GM23338 (cell line): Measurements from ENCODE around the gene LMX1B. TPM values are rescaled to one million over a fixed set of nuclear protein-coding genes. Genes with fewer than 3 reads are reported as not detected.

Experiments
- ATAC-seq: fragments of 200-7000 bp; cut with Tn5 transposase; 3 replicates; pipeline ENCODE4 v1.9.1; 2020
- DNase-seq: peaks from one replicate; pipeline ENCODE4 v3.0.0-alpha.2; 2015; ENCODE audit warnings: low spot score
- H2AFZ ChIP-seq: fragments of 200-600 bp; sonication (generic); 2 replicates; pipeline ENCODE4 v1.8.0; 2016; ENCODE audit warnings: antibody characterized with exemption, mild to moderate bottlenecking, moderate library complexity
- H3F3A ChIP-seq: fragments of 200-600 bp; sonication (generic); replicated peaks from 2 replicates; pipeline ENCODE4 v1.8.0; 2017; ENCODE audit warnings: antibody characterized with exemption, mixed run types, low read depth
- H3K27ac ChIP-seq: fragments of 200-600 bp; sonication (generic); 2 replicates; pipeline ENCODE4 v1.6.1; 2016; ENCODE audit warnings: low read depth
- H3K27me3 ChIP-seq: fragments of 200-600 bp; sonication (generic); 2 replicates; pipeline ENCODE4 v1.8.0; 2016; ENCODE audit warnings: mild to moderate bottlenecking, mixed run types, moderate library complexity; ENCODE audit not compliant: insufficient read depth
- H3K36me3 ChIP-seq: fragments of 200-600 bp; sonication (generic); 2 replicates; pipeline ENCODE4 v1.8.0; 2016; ENCODE audit warnings: mild to moderate bottlenecking; ENCODE audit not compliant: insufficient read depth
- H3K4me1 ChIP-seq: fragments of 200-600 bp; sonication (generic); 2 replicates; pipeline ENCODE4 v1.8.0; 2016; ENCODE audit warnings: mild to moderate bottlenecking, moderate library complexity; ENCODE audit not compliant: insufficient read depth
- H3K4me2 ChIP-seq: fragments of 200-600 bp; sonication (generic); 2 replicates; pipeline ENCODE4 v1.7.1; 2017; ENCODE audit warnings: mixed run types
- H3K4me3 ChIP-seq: fragments of 200-600 bp; sonication (generic); 2 replicates; pipeline ENCODE4 v1.6.1; 2016; ENCODE audit warnings: mixed run types
- H3K79me2 ChIP-seq: fragments of 200-600 bp; sonication (generic); replicated peaks from 2 replicates; pipeline ENCODE4 v1.8.0; 2017; ENCODE audit warnings: mild to moderate bottlenecking; ENCODE audit not compliant: insufficient read depth
- H3K9me2 ChIP-seq: fragments of 200-600 bp; sonication (generic); 2 replicates; pipeline ENCODE4 v1.8.0; 2017; ENCODE audit not compliant: insufficient read depth
- H4K20me1 ChIP-seq: fragments of 200-600 bp; sonication (generic); replicated peaks from 2 replicates; pipeline ENCODE4 v1.8.0; 2017; ENCODE audit warnings: mild to moderate bottlenecking; ENCODE audit not compliant: insufficient read depth
- H3K27ac Mint-ChIP-seq: 2 replicates; pipeline ENCODE4 v1.8.0; 2020; ENCODE audit warnings: inconsistent platforms, mild to moderate bottlenecking, moderate library complexity, mixed read lengths
- H3K27me3 Mint-ChIP-seq: 3 replicates; pipeline ENCODE4 v1.8.0; 2022; ENCODE audit warnings: low read depth, mild to moderate bottlenecking, moderate library complexity, mixed read lengths, inconsistent platforms; ENCODE audit not compliant: insufficient read depth, poor library complexity
- H3K36me3 Mint-ChIP-seq: 3 replicates; pipeline ENCODE4 v1.8.0; 2021; ENCODE audit warnings: low read depth, mild to moderate bottlenecking, inconsistent platforms, moderate library complexity, mixed read lengths
- H3K4me1 Mint-ChIP-seq: 3 replicates; pipeline ENCODE4 v1.8.0; 2020; ENCODE audit warnings: mild to moderate bottlenecking, inconsistent platforms, mixed read lengths
- H3K4me3 Mint-ChIP-seq: 3 replicates; pipeline ENCODE4 v1.8.0; 2021; ENCODE audit warnings: moderate library complexity, mild to moderate bottlenecking, inconsistent platforms, mixed read lengths
- H3K9me3 Mint-ChIP-seq: 3 replicates; pipeline ENCODE4 v1.8.0; 2020; ENCODE audit warnings: moderate library complexity, mild to moderate bottlenecking, inconsistent platforms, mixed read lengths
- CREB1 ChIP-seq: fragments of 250-450 bp; sonication (Bioruptor Pico); IDR thresholded peaks from 2 replicates; pipeline ENCODE4 v1.5.0; 2020; ENCODE audit warnings: low read depth, mild to moderate bottlenecking, moderate library complexity
- POLR2AphosphoS5 ChIP-seq: IDR thresholded peaks from 2 replicates; pipeline ENCODE4 v1.6.1; 2016; ENCODE audit warnings: antibody characterized with exemption, low read depth
- polyA plus RNA-seq: library from polyadenylated mRNA; unstranded; fragments of >200 nt; fragmentation: Nextera tagmentation; extraction: Ambion mirVana; gene quantifications from 2 replicates; pipeline ENCODE4 v1.2.1, GENCODE V29; 2016
- total RNA-seq: library from RNA; depleted of rRNA; stranded (reverse); fragments of >200 nt; shearing (Covaris generic); gene quantifications from 2 replicates; pipeline ENCODE4 v1.2.3, GENCODE V29; 2014
- TF ChIP-seq, protein P1 (sequence below): fragments of 250-450 bp; sonication (Bioruptor Pico); IDR thresholded peaks from 2 replicates; pipeline ENCODE4 v1.5.0; 2020; ENCODE audit warnings: mild to moderate bottlenecking, moderate library complexity
- TF ChIP-seq, protein P2 (sequence below): IDR thresholded peaks from 2 replicates; pipeline ENCODE4 v1.6.1; 2016; ENCODE audit warnings: antibody characterized with exemption

The LMX1B gene
- total and polyA plus RNA-seq, 2 experiments from 2014 or later, result 0.08 to 0.21 TPM

DNA sequence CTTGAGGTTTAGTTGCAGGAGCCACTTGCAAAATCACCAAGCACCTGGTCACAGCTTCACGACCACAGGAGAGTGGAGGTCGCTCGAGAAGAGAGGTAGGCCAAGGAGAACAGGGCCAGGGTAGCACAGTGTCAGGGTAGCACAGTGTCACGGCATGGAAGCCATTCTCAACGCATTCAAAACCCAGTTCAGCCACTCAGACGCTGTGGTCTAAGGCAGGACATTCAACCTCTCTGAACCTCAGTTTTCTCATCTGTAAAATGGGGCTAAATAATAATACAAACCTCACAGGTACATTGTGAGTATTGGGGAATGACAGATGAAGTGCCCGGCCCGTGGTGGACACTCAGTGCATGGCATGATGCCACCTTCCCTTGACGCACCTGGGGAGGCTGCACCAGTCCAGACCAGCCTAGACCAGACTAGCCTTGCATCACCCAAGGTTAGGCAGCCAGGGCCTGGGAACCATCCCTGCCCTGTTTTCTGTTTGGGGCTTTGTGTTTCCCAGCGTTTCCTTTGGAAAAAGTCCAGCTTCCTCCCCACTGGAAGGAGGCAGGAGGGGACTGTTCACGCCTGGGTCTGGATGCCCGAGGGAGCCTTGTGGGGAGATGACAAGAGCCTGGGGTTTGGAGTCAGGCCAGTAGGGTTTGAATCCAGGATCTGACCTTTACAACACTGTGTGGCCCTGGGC is 7.8 kb upstream of the LMX1B start:
- Histone ChIP-seq H3K4me1 (peaks cover 4% of the 10 kb centered on the region; the same call in 1 of the 2 replicates), H4K20me1 (no peaks in the 10 kb centered on the region), H2AFZ (no peak overlapping the region), H3K4me2 (no peak overlapping the region), H3K27ac (no peak overlapping the region), H3K4me3 (no peak overlapping the region), H3K27me3 (peaks cover 47% of the 10 kb centered on the region), H3K9me2 (no peaks in the 10 kb centered on the region), H3K79me2 (no peaks in the 10 kb centered on the region), H3F3A (0 out of 2 replicates have a peak, but pooled peaks cover 2% of the 10 kb centered on the region), H3K36me3 (no peaks in the 10 kb centered on the region)
- ATAC-seq (no peak), DNase-seq (no peak)
- Mint-ChIP-seq H3K4me3 (no peak overlapping the region), H3K27ac (no peak overlapping the region), H3K27me3 (peaks cover 50% of the 10 kb centered on the region), H3K4me1 (peaks cover 11% of the 10 kb centered on the region), H3K9me3 (no peaks in the 10 kb centered on the region), H3K36me3 (no peaks in the 10 kb centered on the region)
- TF ChIP-seq, protein P1, sequence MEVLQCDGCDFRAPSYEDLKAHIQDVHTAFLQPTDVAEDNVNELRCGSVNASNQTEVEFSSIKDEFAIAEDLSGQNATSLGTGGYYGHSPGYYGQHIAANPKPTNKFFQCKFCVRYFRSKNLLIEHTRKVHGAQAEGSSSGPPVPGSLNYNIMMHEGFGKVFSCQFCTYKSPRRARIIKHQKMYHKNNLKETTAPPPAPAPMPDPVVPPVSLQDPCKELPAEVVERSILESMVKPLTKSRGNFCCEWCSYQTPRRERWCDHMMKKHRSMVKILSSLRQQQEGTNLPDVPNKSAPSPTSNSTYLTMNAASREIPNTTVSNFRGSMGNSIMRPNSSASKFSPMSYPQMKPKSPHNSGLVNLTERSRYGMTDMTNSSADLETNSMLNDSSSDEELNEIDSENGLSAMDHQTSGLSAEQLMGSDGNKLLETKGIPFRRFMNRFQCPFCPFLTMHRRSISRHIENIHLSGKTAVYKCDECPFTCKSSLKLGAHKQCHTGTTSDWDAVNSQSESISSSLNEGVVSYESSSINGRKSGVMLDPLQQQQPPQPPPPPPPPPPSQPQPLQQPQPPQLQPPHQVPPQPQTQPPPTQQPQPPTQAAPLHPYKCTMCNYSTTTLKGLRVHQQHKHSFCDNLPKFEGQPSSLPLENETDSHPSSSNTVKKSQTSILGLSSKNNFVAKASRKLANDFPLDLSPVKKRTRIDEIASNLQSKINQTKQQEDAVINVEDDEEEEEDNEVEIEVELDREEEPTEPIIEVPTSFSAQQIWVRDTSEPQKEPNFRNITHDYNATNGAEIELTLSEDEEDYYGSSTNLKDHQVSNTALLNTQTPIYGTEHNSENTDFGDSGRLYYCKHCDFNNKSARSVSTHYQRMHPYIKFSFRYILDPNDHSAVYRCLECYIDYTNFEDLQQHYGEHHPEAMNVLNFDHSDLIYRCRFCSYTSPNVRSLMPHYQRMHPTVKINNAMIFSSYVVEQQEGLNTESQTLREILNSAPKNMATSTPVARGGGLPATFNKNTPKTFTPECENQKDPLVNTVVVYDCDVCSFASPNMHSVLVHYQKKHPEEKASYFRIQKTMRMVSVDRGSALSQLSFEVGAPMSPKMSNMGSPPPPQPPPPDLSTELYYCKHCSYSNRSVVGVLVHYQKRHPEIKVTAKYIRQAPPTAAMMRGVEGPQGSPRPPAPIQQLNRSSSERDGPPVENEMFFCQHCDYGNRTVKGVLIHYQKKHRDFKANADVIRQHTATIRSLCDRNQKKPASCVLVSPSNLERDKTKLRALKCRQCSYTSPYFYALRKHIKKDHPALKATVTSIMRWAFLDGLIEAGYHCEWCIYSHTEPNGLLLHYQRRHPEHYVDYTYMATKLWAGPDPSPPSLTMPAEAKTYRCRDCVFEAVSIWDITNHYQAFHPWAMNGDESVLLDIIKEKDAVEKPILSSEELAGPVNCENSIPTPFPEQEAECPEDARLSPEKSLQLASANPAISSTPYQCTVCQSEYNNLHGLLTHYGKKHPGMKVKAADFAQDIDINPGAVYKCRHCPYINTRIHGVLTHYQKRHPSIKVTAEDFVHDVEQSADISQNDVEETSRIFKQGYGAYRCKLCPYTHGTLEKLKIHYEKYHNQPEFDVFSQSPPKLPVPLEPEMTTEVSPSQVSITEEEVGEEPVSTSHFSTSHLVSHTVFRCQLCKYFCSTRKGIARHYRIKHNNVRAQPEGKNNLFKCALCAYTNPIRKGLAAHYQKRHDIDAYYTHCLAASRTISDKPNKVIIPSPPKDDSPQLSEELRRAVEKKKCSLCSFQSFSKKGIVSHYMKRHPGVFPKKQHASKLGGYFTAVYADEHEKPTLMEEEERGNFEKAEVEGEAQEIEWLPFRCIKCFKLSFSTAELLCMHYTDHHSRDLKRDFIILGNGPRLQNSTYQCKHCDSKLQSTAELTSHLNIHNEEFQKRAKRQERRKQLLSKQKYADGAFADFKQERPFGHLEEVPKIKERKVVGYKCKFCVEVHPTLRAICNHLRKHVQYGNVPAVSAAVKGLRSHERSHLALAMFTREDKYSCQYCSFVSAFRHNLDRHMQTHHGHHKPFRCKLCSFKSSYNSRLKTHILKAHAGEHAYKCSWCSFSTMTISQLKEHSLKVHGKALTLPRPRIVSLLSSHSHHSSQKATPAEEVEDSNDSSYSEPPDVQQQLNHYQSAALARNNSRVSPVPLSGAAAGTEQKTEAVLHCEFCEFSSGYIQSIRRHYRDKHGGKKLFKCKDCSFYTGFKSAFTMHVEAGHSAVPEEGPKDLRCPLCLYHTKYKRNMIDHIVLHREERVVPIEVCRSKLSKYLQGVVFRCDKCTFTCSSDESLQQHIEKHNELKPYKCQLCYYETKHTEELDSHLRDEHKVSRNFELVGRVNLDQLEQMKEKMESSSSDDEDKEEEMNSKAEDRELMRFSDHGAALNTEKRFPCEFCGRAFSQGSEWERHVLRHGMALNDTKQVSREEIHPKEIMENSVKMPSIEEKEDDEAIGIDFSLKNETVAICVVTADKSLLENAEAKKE (CRISPR knock-in tag), result no peak

DNA sequence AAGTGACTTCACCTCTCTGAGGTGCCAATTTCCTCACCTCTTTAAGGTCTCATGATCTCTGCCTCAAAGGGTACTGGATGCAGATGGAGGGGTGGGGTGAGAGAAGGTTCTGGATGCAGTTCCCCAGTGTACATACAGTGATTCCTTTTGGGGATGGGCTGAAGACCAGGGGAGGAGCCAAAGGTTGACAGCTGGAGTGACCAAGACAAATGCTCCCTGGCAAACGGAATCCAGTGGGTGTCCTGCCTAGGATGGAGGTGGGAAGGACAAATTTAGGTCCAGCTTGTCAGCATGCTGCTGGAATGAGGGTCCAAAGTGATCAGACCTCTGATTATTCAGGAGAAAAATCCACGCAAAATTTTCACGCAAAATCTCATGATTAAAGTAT is 7.3 kb upstream of the LMX1B start:
- no peak overlapping the region for H2AFZ ChIP-seq
- no peaks in the 10 kb centered on the region for H3K36me3 ChIP-seq
- Mint-ChIP-seq H3K27ac (no peak overlapping the region), H3K9me3 (no peaks in the 10 kb centered on the region), H3K27me3 (peaks cover 55% of the 10 kb centered on the region), H3K4me1 (peaks cover 15% of the 10 kb centered on the region), H3K4me3 (no peak overlapping the region), H3K36me3 (no peaks in the 10 kb centered on the region)
- ATAC-seq (no peak), DNase-seq (no peak)
- H3K9me2 ChIP-seq, result no peaks in the 10 kb centered on the region
- H4K20me1 ChIP-seq, result no peaks in the 10 kb centered on the region
- H3F3A ChIP-seq, result 0 out of 2 replicates have a peak, but pooled peaks cover 2% of the 10 kb centered on the region
- H3K79me2 ChIP-seq, result no peaks in the 10 kb centered on the region
- H3K27me3 ChIP-seq, result peaks cover 52% of the 10 kb centered on the region
- H3K4me1 ChIP-seq, result peaks cover 7% of the 10 kb centered on the region; the same call in 1 of the 2 replicates
- no peak overlapping the region for H3K4me3 ChIP-seq
- H3K4me2 ChIP-seq, result no peak overlapping the region
- H3K27ac ChIP-seq, result no peak overlapping the region
- TF ChIP-seq POLR2AphosphoS5 (no peak), CREB1 (CRISPR knock-in tag) (no peak)
- TF ChIP-seq, protein P2, sequence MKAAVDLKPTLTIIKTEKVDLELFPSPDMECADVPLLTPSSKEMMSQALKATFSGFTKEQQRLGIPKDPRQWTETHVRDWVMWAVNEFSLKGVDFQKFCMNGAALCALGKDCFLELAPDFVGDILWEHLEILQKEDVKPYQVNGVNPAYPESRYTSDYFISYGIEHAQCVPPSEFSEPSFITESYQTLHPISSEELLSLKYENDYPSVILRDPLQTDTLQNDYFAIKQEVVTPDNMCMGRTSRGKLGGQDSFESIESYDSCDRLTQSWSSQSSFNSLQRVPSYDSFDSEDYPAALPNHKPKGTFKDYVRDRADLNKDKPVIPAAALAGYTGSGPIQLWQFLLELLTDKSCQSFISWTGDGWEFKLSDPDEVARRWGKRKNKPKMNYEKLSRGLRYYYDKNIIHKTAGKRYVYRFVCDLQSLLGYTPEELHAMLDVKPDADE, result no peak
- TF ChIP-seq, protein P1 (CRISPR knock-in tag), result no peak
